Nephron (organoid): ENCODE data around the gene MCM10.

ENCODE experiments used
- H3K27ac Mint-ChIP-seq, 3 experiments: 2 replicates each; pipeline ENCODE4 v1.8.0; 2020; ENCODE audit warnings: mixed read lengths in 3 of 3, mild to moderate bottlenecking in 2 of 3, moderate library complexity in 1 of 3
- H3K27me3 Mint-ChIP-seq: 2 replicates; pipeline ENCODE4 v1.8.0; 2021; ENCODE audit warnings: low read depth, mild to moderate bottlenecking, moderate library complexity, mixed read lengths
- H3K36me3 Mint-ChIP-seq: 2 replicates; pipeline ENCODE4 v1.8.0; 2020; ENCODE audit warnings: low read depth, mixed read lengths
- H3K4me1 Mint-ChIP-seq: 2 replicates; pipeline ENCODE4 v1.8.0; 2020; ENCODE audit warnings: mixed read lengths
- H3K4me3 Mint-ChIP-seq, 3 experiments: 2 replicates each; pipeline ENCODE4 v1.8.0; 2020; ENCODE audit warnings: mild to moderate bottlenecking in 3 of 3, mixed read lengths in 3 of 3, moderate library complexity in 2 of 3
- H3K9me3 Mint-ChIP-seq: 2 replicates; pipeline ENCODE4 v1.8.0; 2020; ENCODE audit warnings: mixed read lengths
- CTCF ChIP-seq, 3 experiments: fragments of 200-600 bp; sonication (generic); IDR thresholded peaks; one replicate each; pipeline ENCODE4 v1.5.0; 2021; ENCODE audit warnings: antibody characterized with exemption in 3 of 3; ENCODE audit not compliant: unreplicated experiment in 3 of 3

The MCM10 gene

DNA sequence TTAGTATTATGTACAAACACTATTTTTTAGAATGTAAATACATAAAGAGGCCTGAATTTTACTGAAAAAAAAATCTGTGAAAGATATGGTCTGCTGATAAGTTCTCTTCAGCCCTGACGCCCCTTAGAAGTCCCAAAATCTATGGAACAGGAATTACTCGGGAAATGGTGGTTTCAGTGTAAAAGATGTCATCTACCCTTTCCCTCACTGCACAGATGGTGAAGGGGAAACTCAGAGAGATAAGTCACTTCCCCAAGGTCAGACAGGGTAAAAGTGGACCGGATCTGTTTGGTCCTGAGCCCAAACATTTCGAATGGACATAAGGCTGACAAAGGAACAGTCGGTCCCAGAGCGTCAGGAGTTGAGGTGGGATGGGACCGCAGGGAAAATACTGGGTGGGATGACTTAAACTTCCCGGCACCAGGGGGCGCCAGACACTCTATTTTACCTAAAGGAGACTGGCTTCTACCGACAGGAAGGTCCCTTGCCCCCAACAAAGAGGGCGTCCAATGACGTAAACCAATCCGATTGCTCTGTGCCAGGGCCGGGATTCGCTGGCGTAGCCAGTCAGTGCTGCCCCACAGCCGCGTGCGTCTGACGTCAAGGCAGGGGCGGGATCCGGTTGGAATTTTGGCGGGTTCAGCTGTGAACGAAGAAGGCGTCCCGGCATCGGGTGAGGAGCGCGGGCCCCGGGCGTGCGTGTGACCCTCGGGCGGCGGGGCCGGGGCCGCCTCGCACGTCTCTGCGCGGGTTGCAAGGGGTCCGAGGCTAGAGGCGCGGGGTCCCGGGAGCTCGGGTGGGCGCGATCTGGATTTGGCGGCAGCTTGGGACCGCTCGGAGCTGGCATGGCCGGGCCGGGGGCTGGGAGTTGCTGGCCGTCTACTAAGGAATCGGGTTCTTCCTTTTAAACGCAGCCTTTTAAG, at the start of gene MCM10:
TSS of gene MCM10 (plus strand) at position 625 of the 923 bp plus-strand sequence. CDS start 2,645 bp downstream, outside the sequence.
- Mint-ChIP-seq H3K4me1 (peaks cover 19% of the 10 kb centered on the region), H3K27ac (peak within 1 kb of the TSS in 2 of 3 experiments; percentile 14 to 52), H3K4me3 (peak within 1 kb of the TSS; percentile 90 to 94 (median 92)), H3K36me3 (peaks cover 4% of the 10 kb centered on the region), H3K9me3 (peaks cover 3% of the 10 kb centered on the region), H3K27me3 (no peaks in the 10 kb centered on the region)
- TF ChIP-seq CTCF (IDR thresholded peaks at IDR 0.05; ENCODE audit: unreplicated experiment in 3 of 3), result peak; percentile 76 to 94 (median 88)

DNA sequence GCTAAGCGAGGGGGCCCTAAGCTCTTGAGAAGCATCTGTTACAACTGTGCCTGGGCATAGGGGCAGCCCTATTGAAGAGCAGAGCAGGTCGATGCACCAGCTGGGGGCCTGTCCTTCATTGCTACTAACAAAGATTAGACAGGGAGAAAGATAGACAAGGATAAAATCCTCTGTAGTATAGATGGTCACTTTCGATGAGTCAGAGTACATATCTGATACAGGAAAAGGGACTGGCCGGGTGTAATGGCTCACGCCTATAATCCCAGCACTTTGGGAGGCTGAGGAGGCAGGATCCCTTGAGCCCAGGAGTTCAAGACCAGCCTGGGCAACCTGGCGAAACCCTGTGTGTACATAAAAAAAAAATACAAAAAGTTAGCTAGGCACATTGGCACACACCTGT, 47.8 kb upstream of the MCM10 start:
- no peaks in the 10 kb centered on the region for H3K4me1 Mint-ChIP-seq
- TF ChIP-seq CTCF (IDR thresholded peaks at IDR 0.05; ENCODE audit: unreplicated experiment in 3 of 3), result no peak
- H3K4me3 Mint-ChIP-seq, result no peak overlapping the region
- no peaks in the 10 kb centered on the region for H3K27me3 Mint-ChIP-seq
- H3K27ac Mint-ChIP-seq, result no peak overlapping the region
- peaks cover 15% of the 10 kb centered on the region for H3K36me3 Mint-ChIP-seq
- H3K9me3 Mint-ChIP-seq, result no peaks in the 10 kb centered on the region

DNA sequence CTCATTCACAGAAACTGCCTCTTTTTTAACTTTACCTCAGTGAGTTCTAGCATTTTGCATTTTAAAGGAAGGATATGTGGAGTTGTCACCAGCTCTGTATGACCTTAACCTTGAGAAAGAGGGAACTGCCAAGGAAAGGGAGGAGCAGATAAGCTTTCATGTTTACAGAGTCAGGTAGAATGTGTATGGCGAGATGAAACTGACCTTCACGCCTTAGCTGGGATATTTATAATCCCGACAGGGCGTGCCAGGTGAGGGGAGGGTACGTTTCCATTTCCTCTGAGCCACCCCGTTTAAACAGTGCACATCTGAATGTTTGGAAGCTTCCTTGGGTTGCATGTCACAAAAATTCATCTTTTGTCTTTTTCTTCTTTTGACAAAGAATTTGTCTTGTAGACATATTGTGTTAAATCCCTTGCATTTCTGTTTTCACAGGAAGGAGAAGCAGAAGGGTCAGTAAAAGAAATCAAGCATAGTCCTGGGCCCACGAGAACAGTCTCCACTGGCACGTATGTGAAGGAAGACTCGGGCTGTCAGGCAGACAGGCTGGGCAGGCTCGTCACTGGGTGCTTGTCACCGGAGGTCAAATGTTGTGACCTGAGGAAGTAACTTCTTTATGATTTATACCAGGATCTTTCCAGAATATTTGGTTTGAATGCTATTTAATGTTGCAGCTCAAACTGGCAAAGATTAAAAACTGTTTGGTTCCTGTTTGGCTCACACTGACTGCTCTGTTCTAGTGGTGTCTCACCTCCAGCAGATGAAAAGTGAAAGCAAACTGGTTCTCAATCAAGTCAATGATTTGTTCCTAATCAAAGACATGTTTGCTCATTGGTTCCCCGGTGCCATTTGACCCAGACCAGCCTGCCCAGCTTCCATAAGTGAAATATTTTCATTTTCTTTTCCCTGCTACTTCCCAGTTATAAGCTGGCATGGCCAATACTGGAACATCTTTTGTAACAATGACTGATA, 45.2 kb upstream of the MCM10 start:
- no peak overlapping the region for H3K4me3 Mint-ChIP-seq
- H3K27me3 Mint-ChIP-seq, result no peaks in the 10 kb centered on the region
- TF ChIP-seq CTCF (IDR thresholded peaks at IDR 0.05; ENCODE audit: unreplicated experiment in 3 of 3), result no peak
- peaks cover 25% of the 10 kb centered on the region for H3K36me3 Mint-ChIP-seq
- H3K9me3 Mint-ChIP-seq, result no peaks in the 10 kb centered on the region
- no peaks in the 10 kb centered on the region for H3K4me1 Mint-ChIP-seq
- no peak overlapping the region for H3K27ac Mint-ChIP-seq

DNA sequence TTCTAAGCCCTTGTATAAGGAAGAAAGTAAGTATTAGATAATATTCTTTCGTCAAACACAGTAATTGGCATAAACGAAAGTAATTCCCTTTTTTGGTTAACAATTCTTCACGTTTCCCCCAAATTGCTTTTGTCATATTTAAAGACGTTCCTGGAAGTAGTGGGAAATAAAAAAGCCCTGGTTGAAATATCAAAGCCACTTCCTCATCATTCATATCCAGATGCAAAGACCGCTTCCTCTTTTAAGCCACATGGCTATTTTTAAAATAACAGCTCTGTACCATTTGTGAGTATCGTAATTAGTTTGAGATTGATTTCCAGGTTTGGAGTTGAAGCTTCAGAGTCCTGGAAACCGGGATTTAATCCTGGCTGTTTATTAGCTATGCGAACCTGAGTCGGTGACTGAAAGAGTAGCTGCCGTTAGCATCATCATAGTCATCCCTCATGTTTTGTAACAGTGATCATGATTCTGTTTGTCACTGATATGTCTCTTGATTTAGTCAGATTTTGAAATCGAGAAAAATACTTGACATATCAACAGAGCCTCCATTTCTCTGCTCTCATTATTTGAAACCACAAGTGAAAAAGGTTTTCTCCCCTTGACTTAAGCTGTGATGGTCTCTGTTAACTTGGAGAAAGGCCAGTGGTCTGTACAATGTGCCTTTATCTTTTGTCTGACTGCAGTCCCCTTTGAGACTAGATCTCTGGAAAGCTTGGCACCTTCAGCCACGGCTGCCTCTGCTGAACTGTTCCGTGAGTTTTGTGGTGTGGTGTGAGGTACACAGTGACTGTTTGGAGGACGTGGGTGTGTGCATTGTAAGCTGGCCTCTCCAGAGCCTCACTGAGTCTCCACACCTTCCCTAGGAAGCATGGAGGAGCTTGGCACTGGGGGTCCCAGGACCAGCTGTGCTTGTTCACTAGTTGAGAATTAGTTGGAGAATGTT, 43.2 kb upstream of the MCM10 start:
- Mint-ChIP-seq H3K4me3 (no peak overlapping the region), H3K9me3 (no peaks in the 10 kb centered on the region), H3K36me3 (peaks cover 38% of the 10 kb centered on the region), H3K27ac (no peak overlapping the region), H3K27me3 (no peaks in the 10 kb centered on the region), H3K4me1 (no peaks in the 10 kb centered on the region)
- no peak for TF ChIP-seq CTCF (IDR thresholded peaks at IDR 0.05; ENCODE audit: unreplicated experiment in 3 of 3)

DNA sequence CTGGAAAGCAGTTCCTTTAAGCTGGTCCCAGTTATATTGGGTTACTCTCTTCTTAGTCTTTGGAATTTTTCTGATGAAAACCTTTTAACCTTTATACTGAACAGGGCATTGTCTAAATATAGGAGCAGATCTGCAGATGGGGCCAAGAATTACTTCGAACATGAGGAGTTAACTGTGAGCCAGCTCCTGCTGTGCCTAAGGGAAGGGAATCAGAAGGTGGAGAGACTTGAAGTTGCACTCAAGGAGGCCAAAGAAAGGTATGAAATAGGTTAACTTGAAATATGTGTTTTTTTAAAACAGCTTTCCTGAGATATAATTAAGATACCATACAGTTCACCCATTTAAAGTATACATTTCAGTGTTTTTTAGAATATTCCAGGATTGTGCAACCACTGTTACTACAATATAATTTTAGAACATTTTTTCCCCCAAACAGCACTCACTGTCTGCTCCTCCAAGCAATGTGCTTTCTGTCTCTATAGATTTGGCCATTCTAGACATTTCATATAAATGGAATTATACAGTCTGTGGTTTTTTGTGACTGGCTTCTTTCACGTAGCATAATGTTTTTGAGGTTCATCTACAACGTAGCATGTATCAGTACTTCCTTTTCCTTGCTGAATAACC, 42.5 kb upstream of the MCM10 start:
- Mint-ChIP-seq H3K4me3 (no peak overlapping the region), H3K27ac (no peak overlapping the region), H3K9me3 (no peaks in the 10 kb centered on the region), H3K4me1 (no peaks in the 10 kb centered on the region), H3K27me3 (no peaks in the 10 kb centered on the region), H3K36me3 (peaks cover 44% of the 10 kb centered on the region)
- no peak for TF ChIP-seq CTCF (IDR thresholded peaks at IDR 0.05; ENCODE audit: unreplicated experiment in 3 of 3)
